PC-9 (cell line): ENCODE measurements around the gene C1orf232. TPM values are rescaled to one million over a fixed set of nuclear protein-coding genes. Genes with fewer than 3 reads are reported as not detected.
A peak's percentile ranks its signal among the peaks of the same experiment; 100 is the strongest.

Experiments used
- BruUV-seq: library from RNA; stranded (reverse); fragments of 400-500 nt; replicated peaks from 2 replicates; lab custom pipeline; 2021; lab: Mats Ljungman, UMichigan
- CTCF ChIA-PET: fragments of 300-600 bp; sonication (Branson Sonifier 250); formaldehyde crosslinking; loops from one replicate; lab custom pipeline; 2022; ENCODE audit warnings: antibody characterized with exemption; lab: Charles Lee
- POLR2A ChIA-PET: fragments of 300-600 bp; sonication (Branson Sonifier 250); formaldehyde crosslinking; loops from one replicate; lab custom pipeline; 2022; ENCODE audit warnings: antibody characterized with exemption; ENCODE audit not compliant: unreplicated experiment; lab: Charles Lee
- DNase-seq, 2 experiments: peaks; one replicate each; pipeline versions ENCODE4 v3.0.0 to v3.0.0-alpha.2; 2015 to 2022; ENCODE audit warnings: mixed read lengths in 1 of 2
- H2AFZ ChIP-seq: fragments of 200-600 bp; sonication (generic); 2 replicates; pipeline ENCODE4 v1.8.1; 2017; ENCODE audit warnings: antibody characterized with exemption
- H3F3A ChIP-seq: fragments of 200-600 bp; sonication (generic); 2 replicates; pipeline ENCODE4 v1.8.1; 2017; ENCODE audit warnings: antibody characterized with exemption, mild to moderate bottlenecking, low read depth; ENCODE audit not compliant: insufficient read depth
- H3K27ac ChIP-seq: fragments of 200-600 bp; sonication (generic); 2 replicates; pipeline ENCODE4 v1.6.1; 2016; ENCODE audit warnings: mixed run types
- H3K27me3 ChIP-seq: fragments of 200-600 bp; sonication (generic); 2 replicates; pipeline ENCODE4 v1.6.1; 2016; ENCODE audit warnings: low read depth, mixed run types; ENCODE audit not compliant: insufficient read depth
- H3K36me3 ChIP-seq: fragments of 200-600 bp; sonication (generic); 2 replicates; pipeline ENCODE4 v1.6.1; 2016; ENCODE audit warnings: low read depth, mixed run types
- H3K4me1 ChIP-seq: fragments of 200-600 bp; sonication (generic); replicated peaks from 2 replicates; pipeline ENCODE4 v1.6.1; 2016; ENCODE audit warnings: mixed run types; ENCODE audit not compliant: insufficient read depth
- H3K4me2 ChIP-seq: fragments of 200-600 bp; sonication (generic); 2 replicates; pipeline ENCODE4 v1.6.1; 2017; ENCODE audit warnings: mixed run types
- H3K4me3 ChIP-seq: fragments of 200-600 bp; sonication (generic); 2 replicates; pipeline ENCODE4 v1.6.1; 2016; ENCODE audit warnings: mixed run types
- H3K79me2 ChIP-seq: fragments of 200-600 bp; sonication (generic); 2 replicates; pipeline ENCODE4 v1.6.1; 2017; ENCODE audit warnings: low read depth, mixed run types
- H3K9me2 ChIP-seq: fragments of 200-600 bp; sonication (generic); 2 replicates; pipeline ENCODE4 v1.8.1; 2017; ENCODE audit warnings: mild to moderate bottlenecking; ENCODE audit not compliant: insufficient read depth
- H3K9me3 ChIP-seq: fragments of 200-600 bp; sonication (generic); 2 replicates; pipeline ENCODE4 v1.8.1; 2016; ENCODE audit warnings: low read depth; ENCODE audit not compliant: insufficient read depth
- H4K20me1 ChIP-seq: fragments of 200-600 bp; sonication (generic); 2 replicates; pipeline ENCODE4 v1.8.1; 2017; ENCODE audit not compliant: insufficient read depth
- CTCF ChIP-seq: fragments of 200-600 bp; sonication (generic); conservative IDR thresholded peaks from 2 replicates; pipeline ENCODE4 v1.6.1; 2017; ENCODE audit warnings: mixed run types, antibody characterized with exemption, mild to moderate bottlenecking, moderate library complexity
- EZH2 ChIP-seq: fragments of 200-600 bp; sonication (generic); IDR thresholded peaks from 2 replicates; pipeline ENCODE4 v1.8.0; 2017; ENCODE audit warnings: antibody characterized with exemption, low read depth
- intact Hi-C: fragments of 100-400 bp; cut with micrococcal nuclease; formaldehyde crosslinking; loops from one replicate; pipeline ENCODE4 v1.10.0; 2022; ENCODE audit not compliant: unreplicated experiment
- total RNA-seq: library from RNA; stranded (reverse); gene quantifications from 2 replicates; pipeline ENCODE4 v1.2.3, GENCODE V29; 2021

Gene C1orf232
- total RNA-seq, 1 experiment from 2014 or later, result not detected

GRCh38 chr1:26122988-26123973, 45.5 kb downstream of the C1orf232 start:
- H3K79me2 ChIP-seq, result peaks cover 25% of the 10 kb centered on the region
- no peaks in the 10 kb centered on the region for H3K9me3 ChIP-seq
- POLR2A ChIA-PET, result interaction anchor here (0.6 to 1.0 kb wide), 3 partner anchors 10 to 126 kb away, joined by 3 to 12 read pairs (median 5); partner anchors contain the start of gene PAFAH2
- CTCF ChIA-PET, result interaction anchor here (0.5 to 1.3 kb wide), 5 partner anchors 10 to 754 kb away, joined by 3 to 9 read pairs (median 3); no protein-coding TSS in a partner anchor
- H3K4me3 ChIP-seq, result peak overlapping the region; percentile 47; the same call in 1 of the 2 replicates
- peaks cover 16% of the 10 kb centered on the region for H3K36me3 ChIP-seq
- peak overlapping the region; percentile 74 for H3K4me2 ChIP-seq
- peak in 1 of 2 experiments; percentile 68 for DNase-seq
- no peaks in the 10 kb centered on the region for H4K20me1 ChIP-seq
- H3K27ac ChIP-seq, result peak overlapping the region; percentile 95
- TF ChIP-seq CTCF (no peak), EZH2 (no peak)
- H2AFZ ChIP-seq, result no peak overlapping the region
- H3F3A ChIP-seq, result peaks cover 53% of the 10 kb centered on the region
- peaks cover 68% of the 10 kb centered on the region for H3K4me1 ChIP-seq
- H3K9me2 ChIP-seq, result no peaks in the 10 kb centered on the region
- intact Hi-C loops, result no loop called here
- no TSS peak for BruUV-seq
- no peaks in the 10 kb centered on the region for H3K27me3 ChIP-seq

- H3K4me1 ChIP-seq, result peaks cover 57% of the 10 kb centered on the region
- no peak overlapping the region for H3K4me3 ChIP-seq
- H3K27me3 ChIP-seq, result no peaks in the 10 kb centered on the region
- H3F3A ChIP-seq, result peaks cover 48% of the 10 kb centered on the region
- peak overlapping the region; percentile 95 for H3K27ac ChIP-seq
- BruUV-seq, result no TSS peak
- no peak overlapping the region for H2AFZ ChIP-seq
- no peaks in the 10 kb centered on the region for H3K9me3 ChIP-seq
- TF ChIP-seq CTCF (no peak), EZH2 (no peak)
- no peaks in the 10 kb centered on the region for H3K9me2 ChIP-seq
- peaks cover 25% of the 10 kb centered on the region for H3K79me2 ChIP-seq
- intact Hi-C loops, result no loop called here
- CTCF ChIA-PET, result no interaction called here
- POLR2A ChIA-PET, result interaction anchor here (0.5 to 0.6 kb wide), 2 partner anchors 56 to 229 kb away, joined by 3 to 4 read pairs; no protein-coding TSS in a partner anchor
- H3K4me2 ChIP-seq, result peak overlapping the region; percentile 74
- peaks cover 18% of the 10 kb centered on the region for H3K36me3 ChIP-seq
- H4K20me1 ChIP-seq, result no peaks in the 10 kb centered on the region
- peak; percentile 28 to 81 for DNase-seq
These were observed 46.6 kb downstream of the C1orf232 start for GRCh38 chr1:26121854-26122773.
